Stimulated activated CD8-positive, alpha-beta memory T cell treated with anti-CD3 and anti-CD28 coated beads, Interleukin-7, amount 100 ng/mL, for 1 hour (primary cell): ENCODE results near the gene NOTCH4.

Experiments used
- DNase-seq, 2 donors: peaks; one replicate each; pipeline ENCODE4 v3.0.0-alpha.2; 2020; ENCODE audit warnings: low read depth in 2 of 2

Gene NOTCH4

GRCh38 chr6:32181148-32181702 lies 42.6 kb downstream of the NOTCH4 start:
- DNase-seq, result no peak

- no peak for DNase-seq
Observed at GRCh38 chr6:32179766-32180405, 44.0 kb downstream of the NOTCH4 start.

DNA sequence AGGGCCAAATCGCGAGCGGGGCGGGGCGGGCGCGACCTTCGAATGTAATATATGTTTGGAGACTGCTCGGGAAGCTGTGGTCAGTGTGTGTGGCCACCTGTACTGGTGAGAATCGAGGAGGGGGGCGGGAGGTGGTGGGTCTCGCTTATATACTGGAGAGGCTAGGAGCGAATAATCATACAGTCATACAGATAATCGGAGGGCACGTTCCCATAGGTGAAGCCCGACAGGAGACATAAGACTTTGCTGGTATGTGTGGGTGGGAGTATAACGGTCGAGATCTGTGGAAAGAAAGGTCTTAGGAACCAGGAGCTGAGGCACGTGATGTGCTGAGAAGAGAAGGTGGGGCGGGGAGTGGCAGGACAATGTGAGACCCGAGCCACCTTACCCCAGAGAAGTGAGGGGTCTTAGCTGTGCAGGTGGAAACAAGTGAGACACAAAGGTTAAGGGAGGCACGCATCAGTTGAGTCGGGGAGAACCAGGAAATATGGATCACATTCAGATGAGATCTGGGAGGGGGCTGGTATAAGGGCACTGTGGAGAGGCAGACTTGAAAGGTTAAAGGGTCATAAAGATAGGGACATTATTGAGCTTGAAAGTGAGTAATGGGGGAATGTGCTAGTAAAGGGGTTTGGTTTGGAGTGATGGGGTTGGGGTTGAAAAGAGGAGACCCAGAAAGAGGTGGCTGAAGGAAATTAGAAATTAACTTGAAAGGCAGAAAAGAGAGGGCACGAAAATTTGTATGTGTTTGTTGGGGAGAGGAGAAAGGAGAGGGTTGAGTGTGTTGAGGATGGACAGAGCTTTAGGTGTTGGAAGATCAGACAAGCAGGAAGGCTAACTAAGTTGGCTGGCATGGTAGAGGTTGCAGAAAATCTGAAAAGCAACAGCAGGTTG lies 45.1 kb downstream of the NOTCH4 start:
- DNase-seq, result no peak

DNA sequence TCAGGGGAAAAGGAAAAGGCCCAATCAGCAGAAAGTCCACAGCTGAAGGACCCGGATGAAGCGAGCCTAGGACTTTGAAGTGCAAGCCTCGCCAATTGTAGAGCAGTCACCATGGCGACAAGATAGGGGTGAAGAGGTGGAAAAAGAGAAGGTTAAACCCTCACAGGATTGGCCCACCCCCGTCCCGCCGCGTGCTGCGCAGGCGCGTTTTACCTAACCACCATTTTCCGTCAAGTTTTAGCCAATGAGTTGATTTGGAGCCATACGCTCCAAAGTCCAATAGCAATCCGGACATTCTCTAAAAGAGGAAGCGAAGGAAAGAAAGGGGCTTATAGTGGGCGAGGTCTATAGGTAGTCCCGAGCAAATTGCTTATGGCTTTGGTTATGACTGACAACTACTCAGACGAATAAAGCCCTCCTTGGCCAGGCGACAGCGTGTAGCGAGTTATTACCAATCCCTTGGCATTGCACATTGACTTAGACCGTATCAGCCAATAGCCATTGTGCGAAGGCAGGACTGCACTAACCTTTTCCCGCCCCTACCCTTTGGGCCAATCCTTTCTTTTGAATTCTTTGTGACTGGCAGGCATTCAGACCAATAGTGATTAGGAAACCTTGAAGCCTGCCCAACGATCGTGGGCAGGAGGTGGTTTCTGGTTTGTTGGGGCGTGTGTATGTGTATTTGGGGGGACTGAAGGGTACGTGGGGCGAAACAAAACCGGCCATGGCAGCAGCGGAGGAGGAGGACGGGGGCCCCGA lies 45.9 kb downstream of the NOTCH4 start, which contains the start of gene RNF5:
TSS of gene RNF5 (plus strand) at position 618 of the 759 bp plus-strand sequence. CDS start at position 725, 107 bp downstream.
- DNase-seq, result peak; percentile 78 to 79

DNA sequence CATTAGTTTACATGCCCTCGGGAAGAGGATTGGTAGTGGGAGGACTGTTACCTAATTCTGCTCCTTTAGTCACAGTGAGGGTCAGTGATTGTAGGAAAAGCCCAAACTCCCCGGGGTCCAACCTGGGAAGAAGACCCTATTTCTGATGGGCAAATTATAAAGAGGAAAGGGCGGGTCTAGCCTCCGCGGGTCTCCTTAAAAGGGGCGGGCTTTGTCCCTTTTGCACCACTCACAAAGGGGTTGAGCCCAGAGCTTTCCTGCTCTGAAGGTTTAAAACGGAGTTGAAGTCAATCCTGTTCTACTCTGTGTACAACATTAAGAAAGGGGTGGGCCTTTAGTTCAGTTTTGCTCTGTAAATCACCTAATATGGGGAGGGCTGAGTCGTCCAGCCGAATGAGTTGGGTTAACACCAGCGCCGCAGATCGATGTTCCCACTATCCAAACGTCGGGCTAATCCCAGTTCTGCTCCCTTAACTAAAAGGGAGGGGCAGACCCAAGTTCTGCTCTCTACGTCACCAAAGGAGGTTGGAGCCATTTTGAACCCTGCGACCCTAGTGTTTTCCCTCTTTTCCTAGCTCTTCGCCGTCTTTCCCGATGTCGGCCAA lies 46.6 kb downstream of the NOTCH4 start:
- no peak for DNase-seq

DNA sequence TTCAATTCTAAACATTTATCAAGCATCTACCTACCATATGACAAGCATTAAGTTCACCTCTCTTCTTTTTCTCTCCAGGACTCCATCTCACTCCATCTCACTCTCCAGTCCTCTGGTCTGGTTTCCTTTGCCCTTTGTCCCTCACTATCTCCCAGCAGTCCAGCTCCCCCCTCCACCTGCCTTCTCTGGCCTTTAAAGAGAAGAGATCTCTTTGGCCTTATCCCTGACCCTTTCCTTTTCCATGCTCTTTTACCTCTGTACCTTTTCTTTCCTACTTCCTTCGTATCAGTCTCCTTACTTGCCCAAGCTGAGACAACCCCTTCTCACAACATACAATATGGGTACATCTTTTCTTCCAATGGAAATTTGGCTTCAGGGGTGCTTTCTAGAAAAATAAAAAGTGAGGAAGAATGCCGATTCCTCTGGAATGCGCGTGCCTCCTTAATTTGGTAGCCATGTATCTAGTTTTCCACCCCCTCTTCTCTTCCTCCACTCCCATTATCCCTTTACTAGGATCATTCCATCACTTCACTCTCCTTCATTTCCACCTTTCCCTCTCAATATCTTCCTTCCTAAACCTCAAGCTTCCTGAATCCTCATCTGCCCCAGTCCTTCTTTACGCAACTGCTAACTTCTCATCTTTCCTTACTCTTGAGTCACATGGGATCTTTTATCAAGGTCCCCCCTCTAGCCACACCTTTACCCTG lies 47.2 kb downstream of the NOTCH4 start:
- DNase-seq, result no peak

DNA sequence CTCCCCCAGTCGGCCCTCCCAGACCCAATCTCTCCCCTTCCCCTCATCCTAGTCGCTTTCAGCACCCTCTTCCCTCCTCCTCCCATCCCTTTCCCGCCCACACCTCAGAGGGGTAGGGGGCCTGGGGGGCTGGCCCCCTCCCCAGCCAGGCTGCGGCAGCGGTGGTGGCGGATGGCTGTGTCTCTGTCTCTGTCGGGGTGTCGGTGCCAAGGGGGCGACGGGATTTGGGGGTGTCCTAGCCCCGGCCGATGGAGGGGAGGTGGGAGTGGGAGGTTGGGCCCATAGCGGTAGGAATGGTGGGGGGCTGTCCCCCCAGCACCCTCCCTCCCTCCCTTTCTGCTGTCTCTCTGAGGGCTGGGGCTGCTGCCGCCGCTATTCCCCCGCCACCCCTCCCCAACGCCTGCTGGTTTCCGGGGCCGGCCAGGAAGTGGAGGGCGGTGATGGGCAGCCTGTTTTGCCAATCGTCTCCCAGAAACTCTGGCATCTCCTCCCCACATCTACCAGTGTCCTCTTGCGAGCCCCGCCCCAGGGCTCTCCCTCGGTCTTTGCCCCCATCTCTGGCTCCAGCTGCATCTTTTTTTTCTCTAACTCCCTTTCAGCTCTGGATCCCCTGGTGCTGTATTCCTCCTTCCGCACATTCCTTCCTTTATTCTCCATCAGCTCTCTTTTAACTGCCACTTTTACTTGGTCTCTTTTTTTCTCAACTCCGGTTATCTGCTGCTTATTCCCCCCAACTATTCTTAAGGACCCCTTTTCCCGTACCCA lies 48.0 kb downstream of the NOTCH4 start, which contains the start of gene AGPAT1:
TSS of gene AGPAT1 (minus strand) at position 374 of the 765 bp plus-strand sequence. CDS start 4,588 bp downstream, outside the sequence.
- DNase-seq, result peak; percentile 93 to 95

- DNase-seq, result no peak
Observed at GRCh38 chr6:32175322-32175710, 48.6 kb downstream of the NOTCH4 start.

DNA sequence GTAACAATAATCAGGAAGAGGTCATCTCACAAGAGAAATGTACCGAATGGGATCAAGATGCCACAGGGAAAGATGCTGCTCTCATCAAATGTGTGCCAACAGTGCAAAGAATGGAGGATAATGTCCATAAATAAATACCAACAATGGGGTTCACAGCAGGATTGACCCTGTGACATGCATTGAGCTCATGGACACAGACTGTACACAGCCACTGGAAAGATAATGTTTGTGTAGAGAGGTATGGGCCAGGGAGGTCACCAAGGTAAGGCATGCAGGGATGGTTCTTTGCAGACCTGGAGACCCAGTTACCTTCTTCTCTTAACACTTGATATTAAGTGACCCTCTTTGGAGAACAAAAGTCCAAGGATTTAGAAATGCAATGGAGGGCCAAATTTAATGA lies 49.5 kb downstream of the NOTCH4 start:
- DNase-seq, result no peak

DNA sequence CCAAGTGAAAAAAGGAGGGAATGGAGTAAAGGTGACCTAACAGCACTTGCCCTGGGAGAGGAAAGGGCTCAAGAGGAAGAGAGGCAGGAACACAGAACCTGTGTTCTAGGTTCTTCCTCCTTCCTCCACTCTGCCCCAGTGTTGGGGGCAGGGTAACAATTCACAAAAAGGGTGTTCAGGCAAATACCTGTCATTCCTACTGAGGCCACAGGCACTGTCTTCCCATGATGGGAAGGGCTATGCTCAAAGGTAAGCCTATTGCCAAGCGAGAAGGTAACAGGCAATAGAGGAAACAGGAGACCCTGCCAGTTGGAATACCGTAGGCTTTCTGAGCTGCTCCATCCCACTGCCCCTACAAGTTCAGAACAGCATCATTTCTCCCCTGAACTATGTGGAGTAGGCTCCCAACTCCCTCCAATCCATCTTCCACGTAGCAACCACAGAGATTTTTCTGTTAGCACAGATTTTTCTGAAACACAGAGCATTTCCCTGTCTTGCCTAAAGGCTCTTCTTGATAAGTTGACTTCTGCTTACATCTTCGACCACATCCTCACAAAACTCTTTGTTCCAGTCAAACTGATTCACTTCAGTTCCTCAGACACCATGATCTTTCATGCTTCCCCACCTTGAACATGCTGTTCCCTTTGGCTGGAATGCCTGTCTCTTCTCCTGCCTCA lies 50.7 kb downstream of the NOTCH4 start:
- no peak for DNase-seq

- no peak for DNase-seq
Observed at GRCh38 chr6:32171234-32171633, 52.6 kb downstream of the NOTCH4 start.

DNA sequence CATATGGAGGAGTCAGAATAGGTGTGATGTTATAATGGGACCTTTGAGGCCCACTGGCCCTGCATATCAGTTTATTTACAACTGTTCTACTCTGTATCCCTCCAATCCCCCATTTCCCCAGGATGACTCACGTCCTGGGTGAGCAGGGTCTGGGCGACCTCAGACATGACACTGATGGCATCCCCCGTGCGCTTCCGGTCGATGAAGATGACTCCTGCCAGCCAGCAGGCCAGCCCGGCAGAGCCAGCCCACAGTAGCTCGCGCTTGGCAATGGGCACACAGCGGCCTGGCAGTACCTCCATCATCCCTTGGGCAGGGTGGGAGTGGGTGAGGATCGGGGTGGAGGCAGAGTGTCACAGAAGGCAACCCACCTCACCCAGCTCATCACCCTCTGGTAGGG lies 53.6 kb downstream of the NOTCH4 start:
- DNase-seq, result no peak

DNA sequence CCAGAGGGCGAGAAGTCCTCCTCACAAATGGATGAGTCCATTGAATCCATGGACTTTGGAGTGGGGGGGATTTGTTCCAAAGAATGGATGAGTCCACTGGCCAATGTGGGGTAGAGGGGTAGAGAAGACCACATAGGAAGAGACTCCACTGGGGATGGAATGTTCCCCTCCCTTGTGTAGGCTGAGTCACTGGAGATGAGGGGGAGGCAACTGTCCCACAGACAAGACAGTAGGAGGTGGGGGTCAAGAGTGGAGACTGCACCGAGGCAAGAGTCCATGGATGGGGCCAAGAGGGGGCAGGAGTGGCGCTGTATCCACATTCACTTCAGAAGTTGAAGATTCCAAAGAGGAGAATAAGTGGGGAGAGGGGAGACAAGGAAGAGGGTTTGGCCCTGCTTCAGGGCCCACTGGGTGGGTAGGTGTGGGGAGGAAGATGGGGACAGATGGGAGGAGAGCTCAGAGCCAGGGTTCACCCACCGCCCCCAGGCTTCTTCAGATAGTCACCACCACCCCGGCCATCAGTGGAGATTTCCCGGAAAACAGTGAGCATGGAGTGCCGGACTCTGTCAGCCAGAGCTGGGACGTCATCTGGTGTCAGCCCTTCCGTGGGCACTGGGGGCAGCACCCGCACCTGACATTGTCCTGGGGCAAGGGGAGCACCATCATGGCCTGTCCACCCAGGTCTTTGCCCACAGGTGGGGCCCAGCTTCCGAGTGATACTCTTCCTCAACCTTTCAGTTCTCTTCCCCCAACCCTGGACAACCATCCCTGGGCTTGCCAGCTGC lies 54.9 kb downstream of the NOTCH4 start:
- no peak for DNase-seq

DNA sequence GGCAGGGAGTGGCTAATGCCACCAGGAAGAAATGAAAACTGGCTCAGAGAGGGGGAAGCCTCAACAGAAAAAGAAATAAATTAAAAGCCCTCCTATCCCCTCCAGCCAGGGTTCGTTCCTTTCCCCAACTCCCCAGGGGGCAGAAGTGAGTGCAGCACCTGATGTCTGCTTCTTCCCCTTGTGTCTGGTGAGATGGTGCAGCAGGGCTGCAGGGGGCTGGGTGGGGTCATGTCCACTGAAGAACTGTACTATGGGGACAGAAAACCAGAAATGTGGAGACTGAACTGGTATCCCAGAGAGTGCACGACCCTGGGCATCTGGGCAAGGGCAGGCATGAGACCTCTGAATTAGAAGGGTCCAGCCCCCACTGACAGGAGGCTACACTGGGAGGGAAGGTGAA lies 55.5 kb downstream of the NOTCH4 start:
- DNase-seq, result no peak

DNA sequence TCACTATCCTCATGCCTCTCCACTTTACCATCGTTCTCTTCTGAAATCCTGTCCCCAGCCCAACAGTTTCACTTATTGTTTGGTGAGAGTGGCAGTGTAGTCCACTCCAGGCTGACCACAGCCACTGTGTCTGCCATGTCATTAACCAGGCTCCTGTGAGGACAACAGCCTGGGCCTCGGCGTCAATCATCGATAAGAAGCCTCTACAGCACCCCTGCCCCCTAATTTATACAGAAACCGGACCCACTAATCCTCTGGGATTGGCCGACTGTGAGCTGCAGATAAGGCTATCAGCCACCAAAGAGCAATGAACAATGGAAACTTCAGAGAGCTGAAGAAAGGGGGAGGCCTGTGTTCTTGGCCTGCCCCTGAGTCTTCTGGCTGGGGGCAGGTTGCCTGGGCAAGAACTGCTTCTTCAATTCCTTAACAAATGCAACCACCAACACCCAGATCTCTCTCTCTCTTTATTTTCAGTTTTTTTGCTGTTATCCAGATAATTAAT lies 56.1 kb downstream of the NOTCH4 start:
- no peak for DNase-seq

- no peak for DNase-seq
Observed at GRCh38 chr6:32167154-32167760, 56.6 kb downstream of the NOTCH4 start.

DNA sequence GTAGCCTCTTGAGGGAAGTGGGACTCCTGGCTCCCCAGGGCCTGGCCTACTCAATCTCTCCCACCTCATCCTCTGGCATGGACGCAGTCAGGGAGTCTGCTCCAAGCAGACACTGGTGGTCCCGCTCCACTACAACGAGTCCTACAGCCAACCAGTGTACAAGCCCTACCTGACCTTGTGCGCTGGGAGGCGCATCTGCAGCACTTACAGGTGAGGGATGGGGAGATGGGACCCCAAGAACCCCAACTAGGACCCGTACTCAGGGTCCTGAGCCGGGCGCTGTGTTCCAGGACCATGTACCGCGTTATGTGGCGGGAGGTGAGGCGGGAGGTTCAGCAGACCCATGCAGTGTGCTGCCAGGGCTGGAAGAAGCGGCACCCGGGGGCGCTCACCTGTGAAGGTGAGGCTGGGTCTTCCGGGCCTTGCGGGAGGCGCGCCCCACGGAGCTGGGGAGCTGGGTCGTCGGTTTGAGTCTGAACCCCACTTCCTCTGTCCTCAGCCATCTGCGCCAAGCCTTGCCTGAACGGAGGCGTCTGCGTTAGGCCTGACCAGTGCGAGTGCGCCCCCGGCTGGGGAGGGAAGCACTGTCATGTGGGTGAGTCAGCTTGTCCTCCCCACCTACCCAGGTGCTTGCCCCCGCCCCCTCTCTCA lies 57.3 kb downstream of the NOTCH4 start:
- no peak for DNase-seq

DNA sequence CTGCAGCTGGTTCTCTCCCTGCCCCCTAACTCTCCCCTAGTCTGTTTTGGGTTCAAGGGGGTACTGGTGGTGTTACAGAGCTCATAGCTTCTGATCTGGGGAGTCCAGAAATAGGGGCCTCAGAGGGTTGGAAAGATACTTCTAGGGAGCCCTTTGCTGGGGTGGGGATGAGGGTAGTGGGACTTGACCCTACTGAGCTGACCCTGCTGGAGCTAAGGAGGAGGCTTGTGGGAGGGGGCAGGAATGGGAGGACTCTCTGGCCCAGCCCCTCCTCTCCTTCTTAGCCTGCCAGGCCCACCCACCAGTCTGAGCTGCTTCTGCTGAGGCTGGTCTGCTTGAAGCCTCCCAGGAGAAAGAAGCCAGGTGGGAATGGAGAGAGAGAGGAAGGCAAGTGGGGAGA lies 59.6 kb downstream of the NOTCH4 start, which contains the start of gene EGFL8:
TSS of gene EGFL8 (plus strand) at position 301 of the 400 bp plus-strand sequence. CDS start 1,571 bp downstream, outside the sequence.
- DNase-seq, result no peak
